CD4-positive, alpha-beta memory T cell (primary cell): ENCODE data around the gene ARHGEF26. TPM values are rescaled to one million over a fixed set of nuclear protein-coding genes. Genes with fewer than 3 reads are reported as not detected.

Experiments used
- CTCF ChIA-PET: fragments of 350-600 bp; sonication (Branson Sonifier 250); formaldehyde crosslinking; loops from one replicate; lab custom pipeline; 2021; ENCODE audit warnings: inconsistent platforms; ENCODE audit not compliant: partially characterized antibody; lab: Charles Lee
- POLR2A ChIA-PET: fragments of 350-600 bp; sonication (Branson Sonifier 250); formaldehyde crosslinking; loops from one replicate; lab custom pipeline; 2021; ENCODE audit not compliant: partially characterized antibody; lab: Charles Lee
- DNase-seq, 5 donors: peaks; one replicate each; pipeline versions ENCODE4 v3.0.0 to v3.0.0-alpha.2; 2020 to 2022; ENCODE audit warnings: mixed read lengths in 1 of 5
- H3K27ac ChIP-seq: one replicate; pipeline ENCODE4 v1.7.0; 2013; ENCODE audit warnings: low read depth, low read length
- H3K27me3 ChIP-seq: 2 replicates; pipeline ENCODE4 v1.7.0; 2013; ENCODE audit warnings: mild to moderate bottlenecking, low read length, moderate library complexity; ENCODE audit not compliant: insufficient read depth
- H3K36me3 ChIP-seq: 2 replicates; pipeline ENCODE4 v1.7.0; 2013; ENCODE audit warnings: mild to moderate bottlenecking, low read length, moderate library complexity; ENCODE audit not compliant: insufficient read depth
- H3K4me1 ChIP-seq: 2 replicates; pipeline ENCODE4 v1.7.0; 2013; ENCODE audit warnings: mild to moderate bottlenecking, low read length, moderate library complexity; ENCODE audit not compliant: insufficient read depth
- H3K4me3 ChIP-seq, 2 donors: one replicate each; pipeline ENCODE4 v1.7.0; 2013; ENCODE audit warnings: low read length in 2 of 2, mild to moderate bottlenecking in 1 of 2
- H3K9me3 ChIP-seq, 2 donors: one replicate each; pipeline ENCODE4 v1.7.0; 2013; ENCODE audit warnings: low read length in 2 of 2, control low read depth in 1 of 2; ENCODE audit not compliant: control insufficient read depth in 1 of 2
- H3K27ac Mint-ChIP-seq, 7 donors: one replicate each; pipeline ENCODE4 v1.8.0; 2020 to 2021; ENCODE audit warnings: mixed read lengths in 7 of 7, mild to moderate bottlenecking in 6 of 7, inconsistent platforms in 3 of 7, moderate library complexity in 3 of 7
- H3K27me3 Mint-ChIP-seq, 2 donors: one replicate each; pipeline ENCODE4 v1.8.0; 2020 to 2021; ENCODE audit warnings: mixed read lengths in 2 of 2
- H3K36me3 Mint-ChIP-seq, 2 donors: one replicate each; pipeline ENCODE4 v1.8.0; 2020 to 2021; ENCODE audit warnings: mixed read lengths in 2 of 2, inconsistent platforms in 1 of 2, mild to moderate bottlenecking in 1 of 2
- H3K4me1 Mint-ChIP-seq, 4 donors: one replicate each; pipeline ENCODE4 v1.8.0; 2020 to 2021; ENCODE audit warnings: mixed read lengths in 4 of 4, mild to moderate bottlenecking in 1 of 4
- H3K4me3 Mint-ChIP-seq, 8 donors: one replicate each; pipeline ENCODE4 v1.8.0; 2020 to 2021; ENCODE audit warnings: mixed read lengths in 8 of 8, mild to moderate bottlenecking in 7 of 8, moderate library complexity in 6 of 8, inconsistent platforms in 3 of 8
- H3K9me3 Mint-ChIP-seq, 8 donors: one replicate each; pipeline ENCODE4 v1.8.0; 2020 to 2021; ENCODE audit warnings: mixed read lengths in 8 of 8, mild to moderate bottlenecking in 5 of 8, inconsistent platforms in 3 of 8, moderate library complexity in 1 of 8
- intact Hi-C: fragments of 100-400 bp; cut with micrococcal nuclease; formaldehyde crosslinking; loops from one replicate; pipeline ENCODE4 v1.15.1; 2023
- polyA plus RNA-seq, 2 donors: library from polyadenylated mRNA; unstranded; fragments of 300-500 nt; fragmentation: Illumina TruSeq; gene quantifications; one replicate each; pipeline ENCODE4 v1.2.3, GENCODE V29; 2021
- total RNA-seq, 2 experiments: library from RNA; stranded (reverse); gene quantifications; one replicate each; pipeline ENCODE4 v1.2.3, GENCODE V29; 2021

The ARHGEF26 gene
- total and polyA plus RNA-seq, 4 experiments from 2014 or later, result 0.06 to 0.33 (median 0.16) TPM

DNA sequence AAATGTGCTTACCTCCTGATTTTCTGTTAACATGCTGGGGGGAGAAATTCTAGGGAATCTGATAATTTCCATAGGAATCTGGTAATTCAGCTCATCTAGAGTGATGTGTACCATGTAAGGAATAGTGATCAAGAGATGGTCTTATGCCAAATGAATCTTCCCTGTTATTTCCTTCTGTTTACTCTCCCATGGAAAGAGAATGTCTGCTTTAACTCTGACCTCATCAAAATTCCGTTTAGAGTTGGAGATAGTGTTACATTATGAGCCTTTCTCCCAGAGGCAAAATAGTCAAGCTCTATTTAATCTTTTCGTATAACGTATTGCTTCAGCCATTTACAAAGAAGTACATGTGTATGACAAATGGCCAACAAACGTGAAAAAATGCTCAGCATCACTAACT is 76.6 kb downstream of the ARHGEF26 start:
- Histone ChIP-seq H3K4me1 (no peaks in the 10 kb centered on the region), H3K9me3 (no peaks in the 10 kb centered on the region), H3K36me3 (no peaks in the 10 kb centered on the region), H3K4me3 (no peak overlapping the region), H3K27ac (no peak overlapping the region), H3K27me3 (no peaks in the 10 kb centered on the region)
- no peaks in the 10 kb centered on the region for H3K36me3 Mint-ChIP-seq
- intact Hi-C loops, result no loop called here
- POLR2A ChIA-PET, result no interaction called here
- H3K9me3 Mint-ChIP-seq, result peaks cover 0 to 9% (median 0%) of the 10 kb centered on the region in 8 donors
- CTCF ChIA-PET, result no interaction called here
- no peak overlapping the region for H3K4me3 Mint-ChIP-seq
- peaks cover 2 to 7% of the 10 kb centered on the region in 2 donors for H3K27me3 Mint-ChIP-seq
- no peak overlapping the region for H3K27ac Mint-ChIP-seq
- DNase-seq, result no peak
- H3K4me1 Mint-ChIP-seq, result no peaks in the 10 kb centered on the region

DNA sequence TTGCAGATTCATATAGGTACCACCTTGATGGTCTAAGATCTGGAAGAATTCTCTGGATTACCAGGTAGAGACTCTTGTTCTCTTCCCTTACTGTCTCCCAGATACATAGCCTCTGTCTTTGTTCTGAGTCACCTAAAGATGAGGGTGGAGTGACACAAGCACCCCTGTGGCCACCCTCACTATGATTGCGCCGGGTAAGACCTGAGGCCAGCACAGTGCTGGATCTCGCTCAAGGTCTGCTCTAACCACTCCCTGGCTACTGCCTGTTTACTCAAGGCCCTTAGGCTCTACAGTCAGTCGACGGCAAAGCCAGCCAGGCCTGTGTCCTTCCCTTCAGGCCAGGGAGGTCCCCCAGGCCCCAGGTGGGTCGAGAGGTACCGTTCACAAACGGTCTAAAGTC is 88.3 kb downstream of the ARHGEF26 start:
- DNase-seq, result no peak
- no peak overlapping the region for H3K4me3 ChIP-seq
- H3K9me3 ChIP-seq, result no peaks in the 10 kb centered on the region
- no peaks in the 10 kb centered on the region for H3K4me1 ChIP-seq
- CTCF ChIA-PET, result no interaction called here
- peaks cover 11 to 18% of the 10 kb centered on the region in 2 donors for H3K27me3 Mint-ChIP-seq
- no peaks in the 10 kb centered on the region for H3K36me3 Mint-ChIP-seq
- H3K4me1 Mint-ChIP-seq, result no peaks in the 10 kb centered on the region
- intact Hi-C loops, result no loop called here
- no peak overlapping the region for H3K27ac Mint-ChIP-seq
- no peak overlapping the region for H3K4me3 Mint-ChIP-seq
- no peaks in the 10 kb centered on the region for H3K36me3 ChIP-seq
- no peak overlapping the region for H3K27ac ChIP-seq
- POLR2A ChIA-PET, result no interaction called here
- no peaks in the 10 kb centered on the region for H3K27me3 ChIP-seq
- peaks cover 0 to 8% (median 2%) of the 10 kb centered on the region in 8 donors for H3K9me3 Mint-ChIP-seq

DNA sequence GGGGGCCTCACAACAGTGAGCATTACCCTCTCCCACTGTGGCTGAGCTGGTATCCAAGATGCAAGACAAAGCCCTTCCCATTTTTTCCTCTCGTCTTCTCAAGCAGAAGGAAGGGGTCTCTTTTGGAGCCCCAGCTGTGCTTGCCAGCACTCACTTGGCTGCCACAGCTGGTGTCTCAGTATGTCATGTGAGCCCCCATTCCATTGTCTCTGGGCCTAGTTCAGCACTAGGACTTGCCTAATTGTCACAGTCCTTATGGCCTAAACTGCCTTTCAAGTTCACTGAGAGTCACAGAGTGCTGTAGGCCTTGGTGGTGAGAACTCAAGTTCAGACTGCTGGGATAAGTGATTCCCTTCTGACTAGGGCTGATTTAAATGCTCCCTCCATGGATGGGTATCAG is 89.8 kb downstream of the ARHGEF26 start:
- Mint-ChIP-seq H3K27me3 (peaks cover 9 to 18% of the 10 kb centered on the region in 2 donors), H3K27ac (no peak overlapping the region), H3K9me3 (peaks cover 0 to 4% (median 0%) of the 10 kb centered on the region in 8 donors), H3K36me3 (no peaks in the 10 kb centered on the region), H3K4me3 (no peak overlapping the region), H3K4me1 (no peaks in the 10 kb centered on the region)
- H3K36me3 ChIP-seq, result no peaks in the 10 kb centered on the region
- ChIA-PET POLR2A (no interaction called here), CTCF (no interaction called here)
- DNase-seq, result no peak
- no peaks in the 10 kb centered on the region for H3K4me1 ChIP-seq
- no peak overlapping the region for H3K27ac ChIP-seq
- intact Hi-C loops, result no loop called here
- no peaks in the 10 kb centered on the region for H3K9me3 ChIP-seq
- no peak overlapping the region for H3K4me3 ChIP-seq
- H3K27me3 ChIP-seq, result no peaks in the 10 kb centered on the region

DNA sequence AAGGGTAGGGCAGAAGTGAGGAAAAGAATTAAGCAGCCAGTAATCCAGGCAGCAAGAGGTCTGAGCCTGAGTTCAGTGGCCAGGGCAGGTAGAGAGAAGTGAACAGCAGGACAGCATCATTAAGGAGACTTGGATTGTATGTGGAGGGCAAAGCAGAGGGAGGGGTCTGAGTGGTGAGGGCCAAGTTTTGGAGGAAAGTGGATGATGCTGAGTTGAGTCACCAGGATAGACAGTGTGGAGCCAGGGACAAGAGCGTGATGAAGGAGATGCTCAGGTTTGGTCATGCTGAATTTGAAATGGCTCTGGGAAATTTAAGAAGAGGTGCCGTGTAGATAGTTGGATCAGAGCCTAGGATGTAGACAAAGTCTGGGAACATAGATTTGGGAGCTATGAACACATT is 93.1 kb downstream of the ARHGEF26 start:
- no peak overlapping the region for H3K4me3 Mint-ChIP-seq
- Histone ChIP-seq H3K9me3 (no peaks in the 10 kb centered on the region), H3K4me1 (no peaks in the 10 kb centered on the region), H3K4me3 (no peak overlapping the region), H3K27me3 (no peaks in the 10 kb centered on the region), H3K27ac (no peak overlapping the region), H3K36me3 (no peaks in the 10 kb centered on the region)
- no peak overlapping the region for H3K27ac Mint-ChIP-seq
- ChIA-PET POLR2A (no interaction called here), CTCF (no interaction called here)
- H3K4me1 Mint-ChIP-seq, result no peaks in the 10 kb centered on the region
- H3K9me3 Mint-ChIP-seq, result peaks cover 0 to 3% (median 0%) of the 10 kb centered on the region in 8 donors
- peaks cover 0 to 5% of the 10 kb centered on the region in 2 donors for H3K27me3 Mint-ChIP-seq
- no peaks in the 10 kb centered on the region for H3K36me3 Mint-ChIP-seq
- intact Hi-C loops, result no loop called here
- no peak for DNase-seq

DNA sequence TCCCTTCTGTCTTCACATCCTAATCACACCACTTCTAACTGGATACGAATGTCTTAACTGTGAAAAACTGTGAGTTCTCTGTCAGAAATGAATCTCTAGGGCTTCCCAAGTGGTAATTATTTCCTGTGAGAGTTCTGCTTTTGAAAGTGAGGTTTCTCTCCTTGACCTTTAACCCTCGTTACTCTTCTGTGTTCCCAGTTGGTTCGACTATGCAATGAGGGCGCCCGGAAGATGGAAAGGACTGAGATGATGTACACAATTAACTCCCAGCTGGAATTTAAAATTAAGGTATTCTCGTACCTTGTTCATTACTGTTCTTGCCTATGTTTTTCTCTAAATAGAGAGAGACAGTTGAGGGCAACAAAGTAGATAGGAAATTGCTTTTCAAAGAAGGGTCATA is 96.5 kb downstream of the ARHGEF26 start:
- peaks cover 0 to 3% of the 10 kb centered on the region in 2 donors for H3K27me3 Mint-ChIP-seq
- H3K9me3 ChIP-seq, result no peaks in the 10 kb centered on the region
- no peak overlapping the region for H3K27ac ChIP-seq
- no peaks in the 10 kb centered on the region for H3K36me3 ChIP-seq
- CTCF ChIA-PET, result no interaction called here
- no peaks in the 10 kb centered on the region for H3K4me1 Mint-ChIP-seq
- no peaks in the 10 kb centered on the region for H3K27me3 ChIP-seq
- intact Hi-C loops, result no loop called here
- H3K36me3 Mint-ChIP-seq, result no peaks in the 10 kb centered on the region
- no peak for DNase-seq
- H3K27ac Mint-ChIP-seq, result no peak overlapping the region
- POLR2A ChIA-PET, result no interaction called here
- peaks cover 0 to 3% (median 0%) of the 10 kb centered on the region in 8 donors for H3K9me3 Mint-ChIP-seq
- H3K4me3 ChIP-seq, result no peak overlapping the region
- H3K4me1 ChIP-seq, result no peaks in the 10 kb centered on the region
- H3K4me3 Mint-ChIP-seq, result no peak overlapping the region

DNA sequence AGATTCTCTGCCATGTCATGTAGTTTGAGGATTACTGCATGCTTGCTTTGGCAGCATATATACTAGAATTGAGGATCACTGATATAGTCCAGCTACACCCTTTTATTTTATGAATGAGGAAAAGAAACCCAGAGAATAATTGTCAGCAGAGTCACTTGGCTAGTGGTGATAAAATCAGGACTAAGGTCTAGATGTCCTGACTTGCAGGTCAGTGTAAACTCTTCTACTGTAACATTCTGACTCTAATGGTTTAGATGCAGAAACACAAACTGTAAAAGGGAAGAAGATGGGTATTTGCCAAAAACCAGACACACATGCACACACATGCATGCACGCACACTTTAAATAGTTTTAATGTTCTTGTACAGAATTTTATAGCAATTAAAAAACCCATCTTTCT is 97.5 kb downstream of the ARHGEF26 start:
- peaks cover 0 to 3% (median 0%) of the 10 kb centered on the region in 8 donors for H3K9me3 Mint-ChIP-seq
- H3K4me1 Mint-ChIP-seq, result no peaks in the 10 kb centered on the region
- no peak overlapping the region for H3K27ac ChIP-seq
- H3K27me3 Mint-ChIP-seq, result peaks cover 0 to 3% of the 10 kb centered on the region in 2 donors
- DNase-seq, result no peak
- H3K27me3 ChIP-seq, result no peaks in the 10 kb centered on the region
- POLR2A ChIA-PET, result no interaction called here
- no peak overlapping the region for H3K4me3 Mint-ChIP-seq
- CTCF ChIA-PET, result no interaction called here
- H3K9me3 ChIP-seq, result no peaks in the 10 kb centered on the region
- H3K36me3 Mint-ChIP-seq, result no peaks in the 10 kb centered on the region
- H3K36me3 ChIP-seq, result no peaks in the 10 kb centered on the region
- H3K4me1 ChIP-seq, result no peaks in the 10 kb centered on the region
- intact Hi-C loops, result no loop called here
- no peak overlapping the region for H3K4me3 ChIP-seq
- H3K27ac Mint-ChIP-seq, result no peak overlapping the region

DNA sequence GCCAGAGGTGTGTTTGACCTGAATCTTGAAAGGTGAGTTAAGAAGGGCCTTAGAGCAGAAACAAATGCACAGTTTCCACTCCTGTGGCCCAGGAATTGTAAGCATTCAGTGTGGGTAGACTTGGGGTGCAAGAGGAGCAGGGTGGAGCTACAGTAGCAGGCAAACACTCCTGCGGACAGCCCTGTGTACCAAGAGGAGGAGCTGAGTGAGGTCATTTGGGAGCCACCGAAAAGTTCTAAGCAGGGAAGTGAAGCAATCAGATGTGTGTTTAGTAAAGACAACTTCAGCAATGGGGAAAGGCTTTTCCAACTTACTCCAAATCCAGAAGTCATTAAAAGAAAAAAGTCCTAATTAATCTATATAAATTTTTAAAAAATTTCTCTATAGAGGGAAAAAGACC is 99.3 kb downstream of the ARHGEF26 start:
- Mint-ChIP-seq H3K9me3 (peaks cover 0 to 3% (median 0%) of the 10 kb centered on the region in 8 donors), H3K4me3 (no peak overlapping the region), H3K27me3 (peaks cover 0 to 2% of the 10 kb centered on the region in 2 donors), H3K27ac (peak overlapping the region in 1 of 7 donors; percentile 39), H3K4me1 (peaks cover 0 to 3% (median 0%) of the 10 kb centered on the region in 4 donors), H3K36me3 (no peaks in the 10 kb centered on the region)
- H3K36me3 ChIP-seq, result no peaks in the 10 kb centered on the region
- ChIA-PET CTCF (no interaction called here), POLR2A (no interaction called here)
- H3K4me3 ChIP-seq, result no peak overlapping the region
- no peak for DNase-seq
- no peaks in the 10 kb centered on the region for H3K4me1 ChIP-seq
- H3K27me3 ChIP-seq, result no peaks in the 10 kb centered on the region
- no peak overlapping the region for H3K27ac ChIP-seq
- intact Hi-C loops, result no loop called here
- H3K9me3 ChIP-seq, result no peaks in the 10 kb centered on the region

DNA sequence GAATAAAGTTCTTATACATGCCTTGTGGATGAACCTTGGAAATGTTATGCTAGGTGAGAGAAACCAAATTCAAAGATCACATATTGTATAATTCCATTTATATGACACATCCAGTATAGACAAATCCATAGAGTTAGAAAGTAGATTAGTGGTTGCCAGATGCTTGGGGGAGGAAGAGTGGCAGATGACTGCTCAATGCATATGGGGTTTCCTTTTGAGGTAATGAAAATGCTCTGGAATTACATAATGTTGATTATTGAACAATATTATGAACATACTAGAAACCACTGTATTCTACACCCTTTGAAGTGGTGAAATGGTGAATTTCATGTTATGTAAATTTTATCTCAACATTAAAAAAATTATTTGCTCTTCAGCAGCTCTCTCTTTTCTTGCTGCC is 102.3 kb downstream of the ARHGEF26 start:
- ChIA-PET CTCF (no interaction called here), POLR2A (no interaction called here)
- Histone ChIP-seq H3K4me1 (no peaks in the 10 kb centered on the region), H3K27me3 (no peaks in the 10 kb centered on the region), H3K27ac (no peak overlapping the region), H3K4me3 (no peak overlapping the region), H3K36me3 (no peaks in the 10 kb centered on the region), H3K9me3 (no peaks in the 10 kb centered on the region)
- Mint-ChIP-seq H3K27ac (no peak overlapping the region), H3K4me1 (peaks cover 0 to 3% (median 0%) of the 10 kb centered on the region in 4 donors), H3K4me3 (no peak overlapping the region), H3K9me3 (no peaks in the 10 kb centered on the region), H3K36me3 (no peaks in the 10 kb centered on the region), H3K27me3 (peaks cover 0 to 3% of the 10 kb centered on the region in 2 donors)
- intact Hi-C loops, result no loop called here
- no peak for DNase-seq
